Type B pancreatic cell (in vitro differentiated cells): ENCODE results near the gene TNFRSF8. TPM values are rescaled to one million over a fixed set of nuclear protein-coding genes. Genes with fewer than 3 reads are reported as not detected.
A peak's percentile ranks its signal among the peaks of the same experiment; 100 is the strongest.

Experiments
- DNase-seq: peaks from one replicate; pipeline ENCODE4 v3.0.0; 2021; ENCODE audit warnings: mixed read lengths; ENCODE audit not compliant: unreplicated experiment; ENCODE audit errors: extremely low spot score
- H3K27ac Mint-ChIP-seq: 2 replicates; pipeline ENCODE4 v1.8.0; 2021; ENCODE audit warnings: mild to moderate bottlenecking, mixed read lengths
- H3K27me3 Mint-ChIP-seq: 2 replicates; pipeline ENCODE4 v1.8.0; 2021; ENCODE audit warnings: mixed read lengths
- H3K36me3 Mint-ChIP-seq: 2 replicates; pipeline ENCODE4 v1.8.0; 2021; ENCODE audit warnings: mixed read lengths
- H3K4me1 Mint-ChIP-seq: one replicate; pipeline ENCODE4 v1.8.0; 2021; ENCODE audit warnings: mixed read lengths; ENCODE audit not compliant: unreplicated experiment
- H3K4me3 Mint-ChIP-seq: 2 replicates; pipeline ENCODE4 v1.8.0; 2021; ENCODE audit warnings: mild to moderate bottlenecking, mixed read lengths
- H3K9me3 Mint-ChIP-seq: 2 replicates; pipeline ENCODE4 v1.8.0; 2021; ENCODE audit warnings: mixed read lengths
- CTCF ChIP-seq: fragments of 200-600 bp; sonication (generic); conservative IDR thresholded peaks from 2 replicates; pipeline ENCODE4 v1.5.0; 2021; ENCODE audit warnings: antibody characterized with exemption, mild to moderate bottlenecking
- total RNA-seq: library from RNA; stranded (reverse); gene quantifications from 2 replicates; pipeline ENCODE4 v1.2.1, GENCODE V29; 2021; ENCODE audit warnings: low replicate concordance

Gene TNFRSF8
- total RNA-seq, 1 donor from 2014 or later: 0.07 TPM

- no peak for TF ChIP-seq CTCF
- no peaks in the 10 kb centered on the region for H3K9me3 Mint-ChIP-seq
- no peak overlapping the region for H3K4me3 Mint-ChIP-seq
- H3K27me3 Mint-ChIP-seq: peaks cover 20% of the 10 kb centered on the region
- no peak overlapping the region for H3K27ac Mint-ChIP-seq
- H3K4me1 Mint-ChIP-seq: no peaks in the 10 kb centered on the region
- DNase-seq: no peak
- no peaks in the 10 kb centered on the region for H3K36me3 Mint-ChIP-seq
These were observed 60.1 kb downstream of the TNFRSF8 start for GRCh38 chr1:12123172-12123571.

GRCh38 chr1:12124693-12125421, 61.8 kb downstream of the TNFRSF8 start:
- H3K27me3 Mint-ChIP-seq: peaks cover 20% of the 10 kb centered on the region
- H3K36me3 Mint-ChIP-seq: no peaks in the 10 kb centered on the region
- no peak overlapping the region for H3K4me3 Mint-ChIP-seq
- H3K9me3 Mint-ChIP-seq: no peaks in the 10 kb centered on the region
- H3K4me1 Mint-ChIP-seq: peaks cover 1% of the 10 kb centered on the region
- DNase-seq: peak; percentile 83
- no peak overlapping the region for H3K27ac Mint-ChIP-seq
- peak; percentile 98 for TF ChIP-seq CTCF

GRCh38 chr1:12125422-12126355, 62.6 kb downstream of the TNFRSF8 start:
- Mint-ChIP-seq H3K27ac (peak overlapping the region; percentile 50), H3K4me1 (peaks cover 9% of the 10 kb centered on the region), H3K27me3 (peaks cover 16% of the 10 kb centered on the region), H3K4me3 (no peak overlapping the region), H3K9me3 (no peaks in the 10 kb centered on the region), H3K36me3 (no peaks in the 10 kb centered on the region)
- no peak for TF ChIP-seq CTCF
- DNase-seq: no peak

- no peak overlapping the region for H3K4me3 Mint-ChIP-seq
- H3K27ac Mint-ChIP-seq: no peak overlapping the region
- H3K27me3 Mint-ChIP-seq: peaks cover 10% of the 10 kb centered on the region
- H3K9me3 Mint-ChIP-seq: no peaks in the 10 kb centered on the region
- H3K36me3 Mint-ChIP-seq: no peaks in the 10 kb centered on the region
- no peak for DNase-seq
- peaks cover 10% of the 10 kb centered on the region for H3K4me1 Mint-ChIP-seq
- TF ChIP-seq CTCF: no peak
These were observed 63.7 kb downstream of the TNFRSF8 start for GRCh38 chr1:12126781-12127180.

GRCh38 chr1:12127206-12127810, 64.2 kb downstream of the TNFRSF8 start:
- Mint-ChIP-seq H3K4me3 (no peak overlapping the region), H3K36me3 (no peaks in the 10 kb centered on the region), H3K27ac (no peak overlapping the region), H3K9me3 (no peaks in the 10 kb centered on the region), H3K27me3 (peaks cover 8% of the 10 kb centered on the region), H3K4me1 (peaks cover 10% of the 10 kb centered on the region)
- DNase-seq: no peak
- no peak for TF ChIP-seq CTCF
